DMS79 treated with DMSO at 0.1 percent for 48 hours (cell line): ENCODE data around the gene MCOLN3.

ENCODE experiments used
- DNase-seq: peaks from one replicate; lab custom pipeline; 2025; lab: John Stamatoyannopoulos, UW

The MCOLN3 gene, protein sequence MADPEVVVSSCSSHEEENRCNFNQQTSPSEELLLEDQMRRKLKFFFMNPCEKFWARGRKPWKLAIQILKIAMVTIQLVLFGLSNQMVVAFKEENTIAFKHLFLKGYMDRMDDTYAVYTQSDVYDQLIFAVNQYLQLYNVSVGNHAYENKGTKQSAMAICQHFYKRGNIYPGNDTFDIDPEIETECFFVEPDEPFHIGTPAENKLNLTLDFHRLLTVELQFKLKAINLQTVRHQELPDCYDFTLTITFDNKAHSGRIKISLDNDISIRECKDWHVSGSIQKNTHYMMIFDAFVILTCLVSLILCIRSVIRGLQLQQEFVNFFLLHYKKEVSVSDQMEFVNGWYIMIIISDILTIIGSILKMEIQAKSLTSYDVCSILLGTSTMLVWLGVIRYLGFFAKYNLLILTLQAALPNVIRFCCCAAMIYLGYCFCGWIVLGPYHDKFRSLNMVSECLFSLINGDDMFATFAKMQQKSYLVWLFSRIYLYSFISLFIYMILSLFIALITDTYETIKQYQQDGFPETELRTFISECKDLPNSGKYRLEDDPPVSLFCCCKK

DNA sequence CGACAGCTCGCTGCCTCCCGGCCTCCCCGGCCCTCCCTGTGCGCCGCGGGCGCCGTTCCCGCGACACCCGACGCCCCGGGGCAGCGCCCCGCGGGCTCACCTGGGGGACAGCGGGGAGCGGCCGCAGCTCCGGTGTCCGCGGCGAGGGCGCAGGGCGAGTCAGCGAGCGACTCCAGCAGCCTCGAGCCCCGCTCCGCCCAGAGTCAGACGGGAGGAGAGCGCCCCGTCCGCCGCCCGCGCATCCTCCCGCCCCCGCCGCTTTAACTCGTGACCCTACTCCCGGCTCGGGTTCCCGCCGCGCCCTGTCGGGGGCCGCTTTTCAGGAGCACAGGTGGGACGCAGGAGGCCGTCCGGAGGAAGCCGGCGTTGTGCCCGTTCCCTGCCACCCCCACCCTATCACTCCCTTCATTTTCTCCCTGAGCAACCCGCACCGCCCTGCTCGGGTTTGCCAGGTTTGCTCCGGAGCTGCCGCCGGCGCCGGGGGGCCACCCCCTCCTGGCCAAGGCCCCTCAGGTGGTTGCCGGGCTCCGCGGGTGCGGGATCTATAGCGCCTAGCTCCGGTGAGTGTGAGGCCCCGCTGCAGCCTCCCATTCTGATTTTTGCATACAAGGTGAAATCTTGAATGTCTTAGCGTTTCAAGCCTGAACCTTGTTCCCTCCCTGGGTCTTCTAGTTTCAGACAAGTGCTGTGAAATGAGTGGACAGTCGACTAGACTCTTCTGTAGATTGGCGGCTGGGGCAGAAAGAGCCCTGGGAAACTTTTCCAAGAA lies at the start of gene MCOLN3:
TSS of gene MCOLN3 (minus strand) at position 205 of the 769 bp plus-strand sequence. CDS start 3,140 bp downstream, outside the sequence.
- peak; percentile 67 for DNase-seq

DNA sequence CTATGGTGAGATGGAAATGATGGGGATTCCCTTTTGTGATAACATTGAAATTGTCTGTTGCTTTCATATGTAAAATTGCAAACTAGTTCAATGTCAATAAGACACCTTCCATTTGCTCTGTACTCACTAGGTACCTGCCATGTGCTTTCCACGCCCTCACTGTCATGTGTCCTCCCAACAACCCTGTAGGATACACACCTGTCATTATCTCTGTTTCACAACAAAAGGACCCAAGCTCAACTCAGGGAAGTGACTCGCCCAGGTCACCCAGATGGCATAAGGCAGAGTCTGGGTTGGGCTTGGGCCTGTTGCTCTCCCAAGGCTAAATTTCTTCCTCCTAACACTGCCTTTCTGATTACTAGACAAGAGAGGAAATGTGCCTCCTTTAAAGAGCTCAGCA lies 45.3 kb upstream of the MCOLN3 start:
- no peak for DNase-seq

DNA sequence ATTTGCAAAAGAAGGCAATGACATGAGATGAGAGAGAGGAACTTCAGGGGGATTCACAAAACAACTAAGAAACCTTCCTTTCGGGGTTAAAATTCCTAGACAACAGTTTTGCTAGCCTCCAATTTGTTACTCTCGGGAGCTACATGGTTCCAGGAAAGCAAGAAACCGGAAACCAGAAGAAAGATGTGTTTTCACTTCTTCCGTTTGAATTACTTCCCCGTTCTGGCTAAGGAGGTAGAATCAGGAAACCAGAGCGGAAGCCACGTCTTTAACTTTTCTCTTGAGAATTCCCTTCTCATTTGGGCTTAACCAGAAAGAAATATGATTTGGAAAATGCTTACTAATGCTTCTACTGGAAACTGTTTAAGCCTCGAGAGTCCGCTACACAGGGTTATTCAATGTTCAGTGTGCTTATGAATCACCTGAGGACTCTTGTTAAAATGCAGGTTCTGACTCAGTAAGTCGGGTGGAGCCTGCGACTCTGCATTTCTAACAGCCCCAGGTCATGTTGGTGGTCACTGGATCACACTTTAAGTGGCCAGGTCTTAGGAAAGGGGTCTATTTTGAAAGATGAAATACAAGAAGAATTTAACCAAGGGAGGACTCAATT lies 43.5 kb upstream of the MCOLN3 start:
- no peak for DNase-seq

DNA sequence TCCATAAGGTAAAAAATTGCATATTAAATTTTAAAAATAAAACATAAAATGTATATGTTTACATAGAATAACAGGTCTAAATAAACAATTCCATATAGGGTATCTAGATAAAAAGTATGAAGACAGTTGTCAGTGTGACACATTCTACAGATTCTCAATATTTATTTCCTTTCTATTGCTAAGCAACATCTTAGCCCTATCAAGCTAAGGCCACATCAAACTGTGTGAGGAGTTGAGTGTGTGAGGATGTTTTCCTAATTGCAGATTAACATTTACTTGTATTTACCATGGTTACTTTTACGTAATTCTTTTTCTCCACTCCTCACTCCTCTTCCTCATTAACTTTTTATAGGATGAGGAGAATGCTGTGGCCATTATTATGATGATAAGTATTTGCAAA lies 41.9 kb upstream of the MCOLN3 start:
- no peak for DNase-seq

DNA sequence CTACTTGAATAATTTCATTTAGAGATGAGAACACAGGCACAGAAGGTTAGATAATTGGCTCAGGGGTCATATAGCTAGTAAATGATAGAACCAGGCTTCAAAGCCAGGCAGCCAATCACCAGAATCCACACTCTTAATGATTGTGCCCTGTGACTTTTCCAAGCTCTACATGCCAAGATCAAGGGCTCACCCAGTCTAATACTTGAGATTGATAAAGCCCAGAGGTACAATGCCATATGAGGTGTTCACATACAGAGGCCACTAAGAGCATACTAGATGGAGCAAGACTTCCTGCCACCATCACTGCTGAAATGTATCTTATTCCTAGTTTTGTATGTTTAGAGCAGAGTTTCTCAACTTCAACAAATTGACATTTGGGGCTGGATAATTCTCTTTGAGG lies 40.9 kb upstream of the MCOLN3 start:
- no peak for DNase-seq

DNA sequence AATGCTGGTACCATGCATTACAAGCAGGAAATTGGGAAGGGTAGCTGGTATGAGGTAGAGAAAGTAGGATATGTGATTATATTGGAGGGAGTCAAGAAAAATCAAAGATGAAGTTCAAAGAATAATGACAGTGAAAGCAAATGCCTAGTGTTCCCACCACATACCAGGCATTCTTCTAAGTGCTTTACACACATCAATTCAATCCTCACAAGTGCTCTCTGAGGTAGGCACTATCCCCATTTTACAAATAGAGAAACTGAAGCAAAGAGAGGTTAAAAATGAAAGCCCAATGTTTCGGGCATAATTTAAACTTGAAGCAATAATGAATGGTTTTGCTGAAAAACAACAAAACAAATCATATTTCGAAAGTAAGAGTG lies 40.1 kb upstream of the MCOLN3 start:
- no peak for DNase-seq

DNA sequence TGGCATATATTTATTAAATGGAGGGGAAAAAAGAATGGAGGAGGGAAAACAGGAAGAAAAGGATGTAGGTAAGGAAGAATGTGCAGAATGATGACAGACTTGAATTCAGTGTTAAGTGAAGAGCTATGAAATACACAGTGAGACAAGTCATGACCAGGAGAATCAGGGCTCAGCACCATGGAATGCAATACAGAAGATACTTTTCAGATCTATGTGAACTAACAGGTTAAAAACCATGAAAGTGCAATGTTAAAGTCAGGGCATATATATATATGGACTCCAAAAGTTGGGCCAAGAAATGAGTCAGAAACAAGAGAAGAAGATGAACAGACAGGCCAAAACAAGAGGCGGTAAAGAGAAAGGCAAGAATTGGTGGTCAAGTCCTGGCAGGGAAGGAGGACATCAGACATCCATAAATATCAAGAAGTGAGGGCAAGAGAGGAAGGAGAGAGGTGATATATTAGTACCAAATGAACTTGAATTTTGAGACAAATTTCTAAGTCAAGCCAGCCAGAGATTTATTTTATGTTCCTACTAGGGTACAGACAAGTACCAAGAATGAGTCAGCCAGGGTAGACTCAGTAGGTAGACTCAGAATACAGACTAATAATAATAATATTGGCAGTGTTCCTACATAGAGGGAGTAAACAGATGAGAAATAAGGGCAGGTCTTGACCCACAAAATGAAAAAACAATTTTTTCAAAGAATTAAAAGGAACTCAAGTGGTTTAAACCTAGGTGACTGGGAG lies 39.5 kb upstream of the MCOLN3 start:
- no peak for DNase-seq

DNA sequence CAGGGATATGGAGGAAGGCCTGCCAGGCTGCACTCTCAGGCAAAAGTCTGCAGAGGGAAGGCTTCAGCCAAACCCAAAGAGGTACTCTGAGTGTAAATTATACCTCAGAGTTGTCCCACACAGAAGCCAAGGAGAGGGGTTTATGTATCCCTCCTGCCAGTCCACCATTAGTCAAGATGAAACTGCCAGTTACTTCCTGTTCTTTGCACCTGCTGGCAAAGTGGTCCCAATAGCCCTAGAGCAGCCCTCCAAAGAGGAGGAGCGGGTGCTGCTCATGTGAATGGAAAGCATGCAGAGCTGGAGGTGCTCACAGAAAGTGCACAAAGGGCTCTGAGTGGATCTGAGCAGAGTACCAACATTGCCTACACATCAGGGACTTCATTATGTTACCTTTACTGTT lies 37.1 kb upstream of the MCOLN3 start:
- DNase-seq = no peak

DNA sequence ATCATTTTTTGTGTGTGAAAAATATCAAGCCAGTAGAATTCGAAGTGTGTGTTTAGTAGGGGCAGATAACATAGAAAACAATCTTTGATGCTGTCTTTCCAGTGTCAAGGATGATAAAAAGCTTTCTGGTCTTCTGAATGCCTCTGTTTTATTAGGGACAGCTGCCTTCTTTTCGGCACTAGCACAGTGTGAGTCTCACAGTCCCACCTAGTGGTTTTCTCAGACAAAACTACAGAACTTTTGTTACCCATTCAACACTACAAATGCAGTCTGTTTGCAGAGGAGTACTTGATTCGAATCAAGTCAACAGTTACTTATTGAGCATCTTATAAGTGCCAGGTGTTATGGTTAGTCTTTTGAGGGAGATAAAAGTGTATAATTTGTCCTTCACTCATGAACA lies 30.6 kb upstream of the MCOLN3 start:
- no peak for DNase-seq

DNA sequence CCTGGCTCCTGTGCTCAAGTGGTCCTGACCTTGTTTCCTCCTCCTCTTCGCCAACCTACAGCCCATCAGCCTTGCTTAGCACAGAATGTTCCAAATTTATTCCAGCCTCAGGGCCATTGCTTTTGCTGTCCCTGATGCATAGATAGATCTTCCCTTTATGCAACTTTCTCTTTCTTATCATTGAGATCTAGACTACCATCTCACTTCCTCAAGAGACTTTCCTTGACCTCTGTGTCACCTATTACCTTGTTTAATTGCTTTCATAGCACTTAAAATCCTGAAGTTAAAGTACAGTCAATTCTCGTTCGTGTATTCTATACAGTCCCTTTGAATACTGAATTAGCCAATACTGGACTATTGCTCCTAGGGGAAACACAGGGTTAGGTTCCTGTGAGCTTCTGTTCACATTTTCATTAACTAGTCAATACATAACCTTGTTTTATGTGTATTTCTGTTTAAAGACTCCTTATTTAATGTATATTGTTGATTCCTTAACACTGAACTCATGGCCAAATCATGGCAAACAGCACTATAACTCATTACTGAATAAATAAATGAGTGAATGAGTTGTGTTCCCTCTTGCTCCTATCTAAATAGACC lies 26.2 kb upstream of the MCOLN3 start:
- DNase-seq = no peak

DNA sequence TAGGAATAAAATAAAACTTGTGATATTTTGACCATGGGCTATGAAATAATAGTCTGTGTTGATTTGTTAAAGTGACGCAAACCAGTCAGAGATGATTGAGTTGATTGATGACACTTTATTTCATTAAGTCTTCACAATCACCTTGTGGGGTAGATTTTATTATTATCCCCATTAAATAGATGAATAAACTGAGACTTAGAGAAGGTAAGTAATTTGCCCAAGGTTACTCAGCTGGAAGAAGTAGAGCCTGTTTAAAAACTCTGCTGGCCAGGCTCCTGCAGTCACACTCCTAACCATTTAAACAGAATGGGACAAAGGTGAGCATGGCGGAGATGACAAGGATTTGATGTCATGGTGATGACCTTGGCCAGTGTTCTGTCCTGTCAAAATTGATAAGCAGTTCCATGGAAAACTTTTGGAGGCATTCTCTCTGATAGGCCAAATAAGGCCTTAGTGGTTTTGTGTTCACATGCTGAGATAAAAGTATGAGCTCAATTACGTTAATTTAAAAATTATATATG lies 22.7 kb upstream of the MCOLN3 start:
- no peak for DNase-seq

DNA sequence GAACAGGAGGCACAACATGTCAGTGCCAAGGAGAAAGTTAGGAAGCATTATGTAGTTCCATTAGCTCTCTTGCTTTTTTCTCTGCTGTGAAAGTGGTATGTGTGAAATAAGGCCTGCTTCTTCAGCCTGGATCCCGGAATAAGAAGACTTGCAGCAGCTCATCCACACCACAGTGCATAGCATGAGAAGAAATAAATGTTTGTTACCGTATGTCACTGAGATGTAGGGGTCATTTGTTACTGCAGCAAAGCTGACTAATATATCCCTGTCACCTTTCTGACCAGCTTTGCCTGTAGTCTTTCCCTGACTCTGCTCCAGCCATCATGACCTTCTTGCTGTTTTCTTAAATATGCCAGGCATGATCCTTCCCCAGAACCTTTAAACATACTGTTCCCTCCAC lies 20.5 kb upstream of the MCOLN3 start:
- no peak for DNase-seq

DNA sequence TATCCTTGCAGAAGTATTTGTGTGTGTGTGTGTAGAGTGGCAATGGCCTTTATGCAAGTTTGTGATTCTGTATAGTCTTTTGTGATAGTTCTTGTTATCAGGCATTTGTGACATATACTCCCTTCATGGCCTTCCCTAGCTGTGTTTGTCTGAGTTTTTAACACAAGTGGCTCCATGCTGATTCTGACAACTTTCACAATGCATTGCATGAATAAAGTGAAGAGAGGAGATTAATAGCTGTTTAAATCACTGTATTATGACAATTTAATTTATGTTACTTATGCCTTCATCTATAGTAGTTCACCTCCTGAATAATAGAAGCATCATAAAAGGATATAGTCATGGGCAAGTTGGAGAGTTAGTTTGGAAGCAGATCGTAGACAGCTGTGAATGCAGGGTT lies 17.2 kb upstream of the MCOLN3 start:
- DNase-seq = no peak

DNA sequence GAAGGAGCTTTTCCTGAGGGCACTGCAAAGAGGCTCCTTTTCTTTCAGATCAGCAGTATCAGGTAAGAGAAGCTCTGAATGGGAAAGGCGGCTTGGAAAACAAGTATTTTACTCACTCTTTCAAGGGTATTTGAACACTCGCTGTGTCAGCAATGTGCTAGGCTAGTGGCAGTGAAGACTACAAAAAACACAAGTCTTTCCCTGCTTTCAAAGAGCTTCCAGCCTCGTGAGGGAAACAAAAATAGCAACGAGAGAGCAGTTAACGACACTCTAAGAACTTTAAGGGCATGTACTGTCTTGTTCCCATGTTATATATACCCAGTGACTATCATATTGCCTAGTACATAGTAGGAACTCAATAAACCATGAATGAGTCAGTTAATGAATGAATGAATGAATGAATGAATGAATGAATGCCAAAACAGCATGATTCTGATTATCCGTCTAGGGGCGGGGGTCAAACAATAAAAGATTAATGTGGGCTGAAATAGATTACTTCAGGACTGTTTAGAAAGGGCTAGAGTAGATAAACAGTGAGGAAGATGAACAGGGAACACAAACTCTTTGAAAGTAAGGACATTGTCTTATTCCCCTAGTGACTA lies 14.2 kb upstream of the MCOLN3 start:
- no peak for DNase-seq

DNA sequence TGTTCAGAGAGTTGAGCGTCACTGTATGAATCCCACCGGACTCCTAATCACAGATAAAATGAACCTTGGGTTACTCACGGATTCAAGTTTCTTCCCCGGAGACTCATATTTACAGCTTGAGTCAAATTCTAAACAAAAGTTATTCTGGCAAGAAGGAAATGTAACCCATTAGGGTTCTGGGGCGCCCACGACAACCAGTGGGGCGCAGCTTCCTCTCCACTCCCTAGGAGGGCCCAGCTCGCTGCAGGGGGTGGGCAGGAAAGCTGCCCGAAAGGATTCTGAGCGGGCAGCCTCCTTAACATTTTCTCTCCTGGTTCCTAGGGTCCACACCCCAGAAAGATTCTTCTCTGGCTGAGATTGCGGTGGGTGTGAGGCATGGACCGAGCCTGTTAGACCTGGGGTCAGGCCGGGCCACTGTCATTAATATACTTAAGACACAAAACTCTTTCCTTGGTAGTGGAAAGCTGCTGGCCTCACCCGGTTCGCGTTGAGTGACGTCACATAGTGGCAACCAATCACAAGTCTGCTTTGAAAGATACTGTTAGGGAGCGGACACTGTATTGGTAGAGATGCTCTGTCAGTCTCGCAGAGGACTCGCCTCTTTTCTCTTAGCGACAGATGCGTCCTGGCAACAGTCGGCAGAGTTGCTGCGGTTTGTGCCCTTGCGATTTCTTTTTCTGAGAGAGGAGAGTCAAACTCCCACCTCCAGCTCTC lies 13.6 kb upstream of the MCOLN3 start:
- peak; percentile 94 for DNase-seq

DNA sequence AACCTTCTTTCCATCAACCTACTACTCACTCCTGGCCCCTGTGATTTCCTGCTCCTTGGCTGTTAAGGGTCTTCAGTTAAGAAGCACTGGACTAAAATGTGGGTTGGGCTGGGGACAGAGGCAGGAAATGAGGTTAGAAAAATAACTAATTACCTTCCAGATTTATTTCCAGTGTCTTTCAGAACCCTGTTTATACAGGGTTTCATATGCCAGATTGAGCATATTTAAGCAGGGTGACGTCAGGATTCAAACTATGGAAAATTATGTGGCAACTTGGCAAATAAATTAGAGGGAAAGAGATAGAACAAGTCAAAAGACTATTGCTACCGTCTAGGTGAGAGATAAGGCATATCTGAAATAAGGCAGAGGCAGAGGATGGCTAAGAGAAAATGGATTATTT lies 11.7 kb upstream of the MCOLN3 start:
- DNase-seq = no peak

DNA sequence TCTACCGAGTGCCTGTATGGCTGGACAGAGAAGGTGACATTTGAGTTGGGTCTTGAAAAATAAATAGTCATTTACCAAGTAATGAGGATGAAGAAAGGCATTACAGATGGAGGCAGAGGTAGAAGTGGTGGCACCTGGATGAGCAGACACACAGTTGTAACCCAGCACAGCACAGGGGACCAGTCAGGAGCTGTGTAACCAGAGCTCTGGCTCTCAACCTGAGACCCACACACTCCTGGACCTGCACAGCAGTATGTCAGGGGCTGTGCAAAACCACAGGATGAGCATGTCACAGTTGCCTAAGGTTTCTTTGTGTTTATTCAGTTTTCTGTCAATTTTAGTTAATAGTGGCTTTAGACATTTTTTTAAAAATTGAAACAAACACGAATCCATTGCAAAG lies 11.3 kb upstream of the MCOLN3 start:
- no peak for DNase-seq

DNA sequence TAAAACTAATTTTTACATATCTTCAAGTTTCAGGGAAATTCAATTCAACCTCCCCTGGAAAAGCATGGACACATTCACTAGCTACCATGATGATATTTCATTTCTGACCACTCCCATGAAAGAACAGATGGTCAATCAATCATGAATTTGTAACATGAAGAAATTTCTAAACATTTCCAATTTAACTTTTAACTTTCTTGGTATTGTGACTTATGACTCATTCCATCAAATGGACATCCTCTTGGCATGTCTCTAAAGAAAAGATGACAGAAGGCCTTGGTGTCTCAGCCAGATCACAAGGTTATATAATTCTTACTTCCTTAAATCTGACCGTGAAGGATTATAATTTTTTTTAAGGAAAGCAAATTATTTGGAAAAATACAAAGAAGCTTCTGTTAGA lies 10.5 kb upstream of the MCOLN3 start:
- DNase-seq = no peak

DNA sequence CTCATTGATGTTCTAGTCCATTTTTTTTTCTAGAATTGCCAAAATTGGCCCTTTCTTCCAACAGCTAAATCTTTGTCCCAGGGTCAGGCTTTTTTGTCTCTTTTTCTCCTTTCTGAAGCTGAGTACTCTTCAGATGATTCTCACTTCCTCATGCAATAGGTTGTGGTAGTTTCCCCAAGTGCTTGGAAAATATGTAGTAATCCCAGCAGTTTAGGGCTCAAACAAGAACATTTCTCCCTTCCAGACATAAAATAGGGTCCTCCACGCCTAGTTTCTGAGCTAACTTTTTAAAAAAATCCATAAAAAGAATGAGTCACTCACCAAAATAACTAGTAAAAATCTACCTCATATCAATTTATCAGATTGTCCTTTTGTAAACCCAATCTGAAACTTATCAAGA lies 10.0 kb upstream of the MCOLN3 start:
- DNase-seq = no peak

DNA sequence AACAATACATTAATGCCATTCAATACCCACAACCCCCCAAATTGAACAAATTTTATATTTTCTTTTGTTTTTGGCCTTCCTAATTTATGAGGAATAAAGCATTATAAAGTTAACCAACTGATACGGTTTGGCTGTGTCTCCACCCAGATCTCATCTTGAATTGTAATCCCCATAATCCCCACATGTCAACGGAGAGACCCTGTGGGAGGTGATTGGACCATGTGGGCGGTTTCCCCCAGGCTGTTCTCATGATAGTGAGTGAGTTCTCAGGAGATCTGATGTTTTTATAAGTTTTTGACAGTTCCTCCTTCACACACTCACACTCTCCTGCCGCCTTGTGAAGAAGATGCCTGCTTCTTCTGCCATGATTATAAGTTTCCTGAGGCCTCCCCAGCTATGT lies 6.4 kb upstream of the MCOLN3 start:
- no peak for DNase-seq
